Neural cell (in vitro differentiated cells): Measurements from ENCODE around the gene KDM2A. TPM values are rescaled to one million over a fixed set of nuclear protein-coding genes. Genes with fewer than 3 reads are reported as not detected.
"Not testable (repeated sequence)": the region's sequence is repeated elsewhere in the genome, so short reads cannot be mapped to it uniquely, and the experiment has no call there.

Source experiments
- H2AFZ ChIP-seq: fragments of 200-600, 300-800 bp; sonication (generic), shearing (Covaris generic); 2 replicates; pipeline ENCODE4 v1.6.0; 2014; ENCODE audit warnings: low read depth, mild to moderate bottlenecking, antibody characterized with exemption, low read length, moderate library complexity
- H3F3A ChIP-seq: fragments of 200-600 bp; shearing (Covaris generic); 2 replicates; pipeline ENCODE4 v1.6.1; 2016; ENCODE audit warnings: mild to moderate bottlenecking, moderate library complexity, mixed read lengths, antibody characterized with exemption, low read length; ENCODE audit not compliant: insufficient read depth, poor library complexity, severe bottlenecking
- H3K27ac ChIP-seq: fragments of 200-600, 300-800 bp; sonication (generic), shearing (Covaris generic); 2 replicates; pipeline ENCODE4 v1.5.1; 2014; ENCODE audit warnings: mild to moderate bottlenecking, low read length, moderate library complexity
- H3K27me3 ChIP-seq: fragments of 300-800, 200-600 bp; sonication (generic), shearing (Covaris generic); 2 replicates; pipeline ENCODE4 v1.6.0; 2014; ENCODE audit warnings: mild to moderate bottlenecking, low read depth, low read length, moderate library complexity; ENCODE audit not compliant: insufficient read depth
- H3K36me3 ChIP-seq: fragments of 300-800, 200-600 bp; sonication (generic), shearing (Covaris generic); 2 replicates; pipeline ENCODE4 v1.5.1; 2014; ENCODE audit warnings: mild to moderate bottlenecking, antibody characterized with exemption, low read length, moderate library complexity; ENCODE audit not compliant: insufficient read depth
- H3K4me2 ChIP-seq: fragments of 300-800, 200-600 bp; sonication (generic), shearing (Covaris generic); 2 replicates; pipeline ENCODE4 v1.6.0; 2014; ENCODE audit warnings: mild to moderate bottlenecking, low read length
- H3K4me3 ChIP-seq: fragments of 300-800, 200-600 bp; sonication (generic), shearing (Covaris generic); 2 replicates; pipeline ENCODE4 v1.5.1; 2014; ENCODE audit warnings: mild to moderate bottlenecking, low read length, moderate library complexity
- H3K79me2 ChIP-seq: fragments of 200-600 bp; shearing (Covaris generic); replicated peaks from 2 replicates; pipeline ENCODE4 v1.6.0; 2014; ENCODE audit warnings: mild to moderate bottlenecking, low read length, moderate library complexity; ENCODE audit not compliant: insufficient read depth
- H3K9ac ChIP-seq: fragments of 300-800, 200-600 bp; sonication (generic), shearing (Covaris generic); 2 replicates; pipeline ENCODE4 v1.6.1; 2016; ENCODE audit warnings: mild to moderate bottlenecking, low read length, mixed read lengths
- H3K9me2 ChIP-seq: fragments of 200-600 bp; shearing (Covaris generic); 2 replicates; pipeline ENCODE4 v1.6.1; 2016; ENCODE audit warnings: mild to moderate bottlenecking, low read length, mixed read lengths; ENCODE audit not compliant: insufficient read depth
- H3K9me3 ChIP-seq: fragments of 200-600, 300-800 bp; sonication (generic), shearing (Covaris generic); 2 replicates; pipeline ENCODE4 v1.6.1; 2016; ENCODE audit warnings: mild to moderate bottlenecking, mixed run types, low read length, moderate library complexity, mixed read lengths
- H4K20me1 ChIP-seq: fragments of 200-600 bp; shearing (Covaris generic); 2 replicates; pipeline ENCODE4 v1.6.1; 2016; ENCODE audit warnings: mild to moderate bottlenecking, mixed run types; ENCODE audit not compliant: insufficient read depth
- EP300 ChIP-seq: fragments of 450-650 bp; conservative IDR thresholded peaks from 2 replicates; pipeline ENCODE4 v1.6.1; 2014; ENCODE audit warnings: antibody characterized with exemption, mild to moderate bottlenecking, moderate library complexity; ENCODE audit not compliant: poor library complexity, severe bottlenecking
- EZH2 ChIP-seq: fragments of 200-600, 300-800 bp; shearing (Covaris generic), sonication (generic); IDR thresholded peaks from 2 replicates; pipeline ENCODE4 v1.6.1; 2014; ENCODE audit warnings: antibody characterized with exemption, low read length, borderline replicate concordance, mild to moderate bottlenecking; ENCODE audit not compliant: insufficient read depth, poor library complexity, severe bottlenecking
- MXI1 ChIP-seq: fragments of 450-650 bp; conservative IDR thresholded peaks from 2 replicates; pipeline ENCODE4 v1.6.1; 2014; ENCODE audit warnings: antibody characterized with exemption, mild to moderate bottlenecking; ENCODE audit not compliant: poor library complexity, severe bottlenecking
- POLR2AphosphoS5 ChIP-seq: IDR thresholded peaks from 2 replicates; pipeline ENCODE4 v1.6.1; 2012
- RAD21 ChIP-seq: fragments of 450-650 bp; conservative IDR thresholded peaks from 2 replicates; pipeline ENCODE4 v1.6.1; 2014; ENCODE audit warnings: antibody characterized with exemption, mild to moderate bottlenecking, moderate library complexity
- SMC3 ChIP-seq: fragments of 450-650 bp; conservative IDR thresholded peaks from 2 replicates; pipeline ENCODE4 v1.6.1; 2014; ENCODE audit warnings: antibody characterized with exemption, mild to moderate bottlenecking, moderate library complexity; ENCODE audit not compliant: poor library complexity
- TAF1 ChIP-seq: IDR thresholded peaks from 2 replicates; pipeline ENCODE4 v1.6.1; 2012; ENCODE audit warnings: low read depth
- polyA plus RNA-seq: library from polyadenylated mRNA; depleted of rRNA; stranded (reverse); fragments of >200 nt; gene quantifications from 2 replicates; pipeline ENCODE4 v1.2.3, GENCODE V29; 2014
- TF ChIP-seq, protein P1 (sequence below): IDR thresholded peaks from 2 replicates; pipeline ENCODE4 v1.6.1; 2012; ENCODE audit warnings: borderline replicate concordance
- TF ChIP-seq, protein P2 (sequence below): fragments of 450-650 bp; IDR thresholded peaks from 2 replicates; pipeline ENCODE4 v1.5.1; 2014; ENCODE audit warnings: antibody characterized with exemption, mild to moderate bottlenecking, moderate library complexity; ENCODE audit not compliant: poor library complexity, severe bottlenecking

The KDM2A gene
- polyA plus RNA-seq, 1 donor from 2014 or later, result 12.4 TPM

DNA sequence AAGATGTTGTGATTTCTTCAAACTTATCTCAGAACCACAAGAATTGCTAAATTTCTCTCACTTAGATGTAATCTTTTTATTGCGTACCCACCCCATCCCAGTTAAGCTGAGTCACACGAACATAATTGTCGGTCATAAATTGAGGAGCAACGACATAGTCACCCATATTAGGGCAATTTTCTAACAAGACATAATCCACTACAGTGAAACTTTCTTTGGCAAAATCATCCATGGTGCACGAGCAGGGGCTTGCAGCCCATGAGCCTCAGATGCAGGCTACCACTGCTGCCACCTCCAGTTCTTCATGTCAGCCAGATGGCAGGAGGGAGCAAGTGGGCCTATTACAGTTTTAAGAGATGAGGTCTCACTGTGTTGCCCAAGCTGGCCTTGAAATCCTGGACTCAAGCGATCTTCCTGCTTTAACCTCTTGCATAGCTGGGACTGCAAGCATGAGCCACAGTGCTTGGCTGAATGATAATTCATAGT, 77.0 kb downstream of the KDM2A start:
- Histone ChIP-seq H3K9ac (no peak overlapping the region), H3K4me2 (no peak overlapping the region), H3K9me2 (no peaks in the 10 kb centered on the region), H3K9me3 (no peaks in the 10 kb centered on the region), H3K27ac (no peak overlapping the region), H3K36me3 (no peaks in the 10 kb centered on the region), H4K20me1 (no peaks in the 10 kb centered on the region), H3F3A (no peaks in the 10 kb centered on the region), H3K4me3 (no peak overlapping the region), H3K27me3 (no peaks in the 10 kb centered on the region), H3K79me2 (no peaks in the 10 kb centered on the region), H2AFZ (no peak overlapping the region)
- TF ChIP-seq TAF1 (no peak), EZH2 (no peak), EP300 (no peak), SMC3 (no peak), MXI1 (no peak), RAD21 (no peak), POLR2AphosphoS5 (no peak)
- TF ChIP-seq, protein P1, sequence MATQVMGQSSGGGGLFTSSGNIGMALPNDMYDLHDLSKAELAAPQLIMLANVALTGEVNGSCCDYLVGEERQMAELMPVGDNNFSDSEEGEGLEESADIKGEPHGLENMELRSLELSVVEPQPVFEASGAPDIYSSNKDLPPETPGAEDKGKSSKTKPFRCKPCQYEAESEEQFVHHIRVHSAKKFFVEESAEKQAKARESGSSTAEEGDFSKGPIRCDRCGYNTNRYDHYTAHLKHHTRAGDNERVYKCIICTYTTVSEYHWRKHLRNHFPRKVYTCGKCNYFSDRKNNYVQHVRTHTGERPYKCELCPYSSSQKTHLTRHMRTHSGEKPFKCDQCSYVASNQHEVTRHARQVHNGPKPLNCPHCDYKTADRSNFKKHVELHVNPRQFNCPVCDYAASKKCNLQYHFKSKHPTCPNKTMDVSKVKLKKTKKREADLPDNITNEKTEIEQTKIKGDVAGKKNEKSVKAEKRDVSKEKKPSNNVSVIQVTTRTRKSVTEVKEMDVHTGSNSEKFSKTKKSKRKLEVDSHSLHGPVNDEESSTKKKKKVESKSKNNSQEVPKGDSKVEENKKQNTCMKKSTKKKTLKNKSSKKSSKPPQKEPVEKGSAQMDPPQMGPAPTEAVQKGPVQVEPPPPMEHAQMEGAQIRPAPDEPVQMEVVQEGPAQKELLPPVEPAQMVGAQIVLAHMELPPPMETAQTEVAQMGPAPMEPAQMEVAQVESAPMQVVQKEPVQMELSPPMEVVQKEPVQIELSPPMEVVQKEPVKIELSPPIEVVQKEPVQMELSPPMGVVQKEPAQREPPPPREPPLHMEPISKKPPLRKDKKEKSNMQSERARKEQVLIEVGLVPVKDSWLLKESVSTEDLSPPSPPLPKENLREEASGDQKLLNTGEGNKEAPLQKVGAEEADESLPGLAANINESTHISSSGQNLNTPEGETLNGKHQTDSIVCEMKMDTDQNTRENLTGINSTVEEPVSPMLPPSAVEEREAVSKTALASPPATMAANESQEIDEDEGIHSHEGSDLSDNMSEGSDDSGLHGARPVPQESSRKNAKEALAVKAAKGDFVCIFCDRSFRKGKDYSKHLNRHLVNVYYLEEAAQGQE, result no peak
- TF ChIP-seq, protein P2, sequence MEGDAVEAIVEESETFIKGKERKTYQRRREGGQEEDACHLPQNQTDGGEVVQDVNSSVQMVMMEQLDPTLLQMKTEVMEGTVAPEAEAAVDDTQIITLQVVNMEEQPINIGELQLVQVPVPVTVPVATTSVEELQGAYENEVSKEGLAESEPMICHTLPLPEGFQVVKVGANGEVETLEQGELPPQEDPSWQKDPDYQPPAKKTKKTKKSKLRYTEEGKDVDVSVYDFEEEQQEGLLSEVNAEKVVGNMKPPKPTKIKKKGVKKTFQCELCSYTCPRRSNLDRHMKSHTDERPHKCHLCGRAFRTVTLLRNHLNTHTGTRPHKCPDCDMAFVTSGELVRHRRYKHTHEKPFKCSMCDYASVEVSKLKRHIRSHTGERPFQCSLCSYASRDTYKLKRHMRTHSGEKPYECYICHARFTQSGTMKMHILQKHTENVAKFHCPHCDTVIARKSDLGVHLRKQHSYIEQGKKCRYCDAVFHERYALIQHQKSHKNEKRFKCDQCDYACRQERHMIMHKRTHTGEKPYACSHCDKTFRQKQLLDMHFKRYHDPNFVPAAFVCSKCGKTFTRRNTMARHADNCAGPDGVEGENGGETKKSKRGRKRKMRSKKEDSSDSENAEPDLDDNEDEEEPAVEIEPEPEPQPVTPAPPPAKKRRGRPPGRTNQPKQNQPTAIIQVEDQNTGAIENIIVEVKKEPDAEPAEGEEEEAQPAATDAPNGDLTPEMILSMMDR, result no peak

DNA sequence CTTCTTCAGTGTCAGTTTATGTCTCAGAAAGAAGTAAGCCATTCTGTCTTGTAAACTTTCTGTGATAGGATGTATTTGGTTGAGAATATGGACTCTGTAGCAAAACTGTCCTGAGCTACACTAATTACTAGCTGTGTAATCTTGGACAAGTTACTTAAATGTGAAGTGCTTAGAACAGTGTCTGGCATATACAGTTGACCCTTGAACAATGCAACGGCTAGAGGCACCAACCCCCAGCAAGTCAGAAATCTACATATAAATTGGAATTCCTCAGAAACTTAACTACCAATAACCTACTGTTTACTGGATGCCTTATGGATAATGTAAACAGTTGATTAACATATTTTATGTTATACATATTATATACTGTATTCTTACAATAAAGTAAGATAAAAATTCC, 78.5 kb downstream of the KDM2A start:
- Histone ChIP-seq H3K79me2 (no peaks in the 10 kb centered on the region), H3K36me3 (no peaks in the 10 kb centered on the region), H2AFZ (no peak overlapping the region), H3F3A (no peaks in the 10 kb centered on the region), H3K4me2 (no peak overlapping the region), H3K9me3 (no peaks in the 10 kb centered on the region), H3K4me3 (no peak overlapping the region), H4K20me1 (no peaks in the 10 kb centered on the region), H3K27ac (no peak overlapping the region), H3K27me3 (no peaks in the 10 kb centered on the region), H3K9me2 (no peaks in the 10 kb centered on the region), H3K9ac (no peak overlapping the region)
- TF ChIP-seq EP300 (no peak), POLR2AphosphoS5 (no peak), RAD21 (no peak), EZH2 (no peak), MXI1 (no peak), TAF1 (no peak)
- TF ChIP-seq, protein P2, result no peak

DNA sequence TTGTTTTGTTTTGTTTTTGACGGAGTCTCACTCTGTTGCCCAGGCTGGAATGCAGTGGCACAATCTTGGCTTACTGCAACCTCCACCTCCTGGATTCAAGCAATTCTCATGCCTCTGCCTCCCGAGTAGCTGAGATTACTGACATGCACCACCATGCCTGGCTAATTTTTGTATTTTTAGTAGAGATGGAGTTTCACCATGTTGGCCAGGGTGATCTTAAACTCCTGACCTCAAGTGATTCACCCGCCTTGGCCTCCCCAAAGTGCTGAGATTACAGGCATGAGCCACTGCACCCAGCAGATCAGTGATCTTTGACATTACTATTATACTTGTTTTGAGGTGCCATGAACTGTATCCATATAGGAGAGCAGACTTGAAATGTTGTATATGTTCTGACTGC, 79.7 kb downstream of the KDM2A start:
- not testable (repeated sequence) for H3K9ac ChIP-seq, H3K4me3 ChIP-seq, H3K27me3 ChIP-seq, H2AFZ ChIP-seq, H3K9me2 ChIP-seq, H3K9me3 ChIP-seq, H3F3A ChIP-seq, H3K4me2 ChIP-seq, H4K20me1 ChIP-seq, H3K79me2 ChIP-seq, H3K27ac ChIP-seq, H3K36me3 ChIP-seq
